Uterus (tissue), 4 donors: ENCODE data around the gene ZFAND4. TPM values are rescaled to one million over a fixed set of nuclear protein-coding genes. Genes with fewer than 3 reads are reported as not detected.
A peak's percentile ranks its signal among the peaks of the same experiment; 100 is the strongest.
"Not testable (repeated sequence)": the region's sequence is repeated elsewhere in the genome, so short reads cannot be mapped to it uniquely, and the experiment has no call there.

Experiments used
- DNase-seq, 2 donors: peaks; one replicate each; pipeline ENCODE4 v3.0.0-alpha.2; 2019 to 2020
- H3K27ac ChIP-seq, 2 donors: fragments of 200-600 bp; sonication (generic); 1 replicate in 1 of 2; 2 replicates in 1 of 2; pipeline ENCODE4 v1.5.1; 2016 to 2018
- H3K27me3 ChIP-seq, 2 donors: fragments of 200-600 bp; sonication (generic); one replicate each; pipeline ENCODE4 v1.5.1; 2018 to 2019; ENCODE audit warnings: control low read depth in 1 of 2
- H3K36me3 ChIP-seq, 2 donors: fragments of 200-600 bp; sonication (generic); one replicate each; pipeline ENCODE4 v1.5.1; 2019; ENCODE audit warnings: control low read depth in 1 of 2
- H3K4me1 ChIP-seq, 2 donors: fragments of 200-600 bp; sonication (generic); one replicate each; pipeline ENCODE4 v1.5.1; 2018 to 2019; ENCODE audit warnings: control low read depth in 1 of 2
- H3K4me3 ChIP-seq, 2 donors: fragments of 200-600 bp; sonication (generic); 1 replicate in 1 of 2; 2 replicates in 1 of 2; pipeline ENCODE4 v1.5.1; 2018 to 2019; ENCODE audit warnings: mild to moderate bottlenecking in 1 of 2
- H3K9me3 ChIP-seq, 2 donors: fragments of 200-600 bp; sonication (generic); one replicate each; pipeline ENCODE4 v1.5.1; 2019; ENCODE audit warnings: control low read depth in 1 of 2
- CTCF ChIP-seq, 4 experiments: fragments of 200-600 bp in 2 of 4; fragments of 450-650 bp in 2 of 4; sonication (generic) in 2 of 4; IDR thresholded peaks; one replicate each; pipeline ENCODE4 v1.5.1; 2016 to 2019; ENCODE audit warnings: antibody characterized with exemption in 4 of 4, mild to moderate bottlenecking in 2 of 4, moderate library complexity in 1 of 4
- POLR2A ChIP-seq, 2 donors: fragments of 450-650 bp; IDR thresholded peaks; one replicate each; pipeline ENCODE4 v1.6.1; 2016; ENCODE audit warnings: antibody characterized with exemption in 2 of 2, mild to moderate bottlenecking in 1 of 2, moderate library complexity in 1 of 2
- intact Hi-C: fragments of 100-400 bp; cut with DNase I; formaldehyde crosslinking; loops from one replicate; pipeline ENCODE4 v1.15.1; 2023; ENCODE audit warnings: low total_unique reads
- total RNA-seq, 4 donors: library from RNA; depleted of rRNA in 3 of 4; stranded (reverse); fragments of >200 nt in 3 of 4; gene quantifications; one replicate each; pipeline versions ENCODE4 v1.1.0 to v1.2.4, GENCODE V29; 2014 to 2023
- donor health status: DM: yes; HTN: yes; CAD: no.

The ZFAND4 gene
- total RNA-seq, result 10 to 100 TPM in 3 of 4 donors, 1 to 10 TPM in 1; 6.1 to 22.5 (median 17.9) TPM

- peak; percentile 78 to 84 for TF ChIP-seq POLR2A (IDR thresholded peaks at IDR 0.05)
- TF ChIP-seq CTCF (IDR thresholded peaks at IDR 0.05), result peak; percentile 10 to 87 (median 74)
- Histone ChIP-seq H3K36me3 (no peaks in the 10 kb centered on the region), H3K4me1 (no peaks in the 10 kb centered on the region), H3K27ac (peak within 1 kb of the TSS; percentile 80 to 85), H3K4me3 (peak within 1 kb of the TSS; percentile 56 to 96), H3K27me3 (no peaks in the 10 kb centered on the region), H3K9me3 (no peaks in the 10 kb centered on the region)
- intact Hi-C loops, result no loop called here
- peak; percentile 93 to 95 for DNase-seq
These were observed at the start of gene ZFAND4 for GRCh38 chr10:45672181-45673073. ZFAND4 (minus strand) TSS chr10:45672772; CDS start chr10:45663725, 9,047 bp downstream.

- H3K9me3 ChIP-seq, H3K4me1 ChIP-seq, intact Hi-C loops, H3K36me3 ChIP-seq, DNase-seq, H3K27ac ChIP-seq, H3K4me3 ChIP-seq, H3K27me3 ChIP-seq: not testable (repeated sequence)
These were observed 48.9 kb upstream of the ZFAND4 start for GRCh38 chr10:45721503-45721902.

GRCh38 chr10:45717642-45718041, 45.1 kb upstream of the ZFAND4 start:
- DNase-seq, H3K36me3 ChIP-seq, H3K4me3 ChIP-seq, H3K4me1 ChIP-seq, intact Hi-C loops, H3K9me3 ChIP-seq, H3K27me3 ChIP-seq, H3K27ac ChIP-seq: not testable (repeated sequence)

- intact Hi-C loops, H3K27me3 ChIP-seq: not testable (repeated sequence)
These were observed 44.5 kb upstream of the ZFAND4 start for GRCh38 chr10:45717053-45717452.

GRCh38 chr10:45711223-45711622, 38.7 kb upstream of the ZFAND4 start:
- H3K9me3 ChIP-seq, DNase-seq, H3K27ac ChIP-seq, H3K4me1 ChIP-seq, H3K36me3 ChIP-seq, H3K4me3 ChIP-seq, intact Hi-C loops, H3K27me3 ChIP-seq: not testable (repeated sequence)

More at GRCh38 chr10:45717053-45717452, 44.5 kb upstream of the ZFAND4 start:
- H3K36me3 ChIP-seq, H3K9me3 ChIP-seq, H3K27ac ChIP-seq, H3K4me1 ChIP-seq, DNase-seq, H3K4me3 ChIP-seq: not testable (repeated sequence)

- DNase-seq, H3K9me3 ChIP-seq, H3K27me3 ChIP-seq, H3K36me3 ChIP-seq, H3K27ac ChIP-seq, H3K4me3 ChIP-seq, H3K4me1 ChIP-seq, intact Hi-C loops: not testable (repeated sequence)
These were observed 37.7 kb upstream of the ZFAND4 start for GRCh38 chr10:45710200-45710796.

GRCh38 chr10:45678467-45678866, 5.9 kb upstream of the ZFAND4 start:
- H3K4me3 ChIP-seq, intact Hi-C loops, H3K36me3 ChIP-seq, H3K27me3 ChIP-seq, H3K27ac ChIP-seq, DNase-seq, H3K9me3 ChIP-seq, H3K4me1 ChIP-seq: not testable (repeated sequence)

GRCh38 chr10:45675388-45675787, 2.8 kb upstream of the ZFAND4 start:
- Histone ChIP-seq H3K9me3 (no peaks in the 10 kb centered on the region), H3K27me3 (no peaks in the 10 kb centered on the region), H3K27ac (no peak overlapping the region), H3K4me3 (no peak overlapping the region), H3K4me1 (no peaks in the 10 kb centered on the region), H3K36me3 (no peaks in the 10 kb centered on the region)
- TF ChIP-seq POLR2A (IDR thresholded peaks at IDR 0.05) (no peak), CTCF (IDR thresholded peaks at IDR 0.05) (no peak)
- no peak for DNase-seq
- intact Hi-C loops, result no loop called here
